GM19397 (cell line): ENCODE data around the gene CACTIN.
"Not testable (repeated sequence)": the region's sequence is repeated elsewhere in the genome, so short reads cannot be mapped to it uniquely, and the experiment has no call there.

ENCODE experiments used
- ATAC-seq: cut with Tn5 transposase; IDR thresholded peaks from one replicate; pipeline ENCODE4 v1.9.1; 2021; ENCODE audit warnings: mild to moderate bottlenecking, moderate library complexity; ENCODE audit not compliant: unreplicated experiment

The CACTIN gene

GRCh38 chr19:3626473-3627350, at the start of gene CACTIN:
Gene CACTIN, minus strand, starts transcription at chr19:3626790. Its CDS starts 28 bp downstream, at chr19:3626762.
- ATAC-seq = peak; percentile 82

DNA sequence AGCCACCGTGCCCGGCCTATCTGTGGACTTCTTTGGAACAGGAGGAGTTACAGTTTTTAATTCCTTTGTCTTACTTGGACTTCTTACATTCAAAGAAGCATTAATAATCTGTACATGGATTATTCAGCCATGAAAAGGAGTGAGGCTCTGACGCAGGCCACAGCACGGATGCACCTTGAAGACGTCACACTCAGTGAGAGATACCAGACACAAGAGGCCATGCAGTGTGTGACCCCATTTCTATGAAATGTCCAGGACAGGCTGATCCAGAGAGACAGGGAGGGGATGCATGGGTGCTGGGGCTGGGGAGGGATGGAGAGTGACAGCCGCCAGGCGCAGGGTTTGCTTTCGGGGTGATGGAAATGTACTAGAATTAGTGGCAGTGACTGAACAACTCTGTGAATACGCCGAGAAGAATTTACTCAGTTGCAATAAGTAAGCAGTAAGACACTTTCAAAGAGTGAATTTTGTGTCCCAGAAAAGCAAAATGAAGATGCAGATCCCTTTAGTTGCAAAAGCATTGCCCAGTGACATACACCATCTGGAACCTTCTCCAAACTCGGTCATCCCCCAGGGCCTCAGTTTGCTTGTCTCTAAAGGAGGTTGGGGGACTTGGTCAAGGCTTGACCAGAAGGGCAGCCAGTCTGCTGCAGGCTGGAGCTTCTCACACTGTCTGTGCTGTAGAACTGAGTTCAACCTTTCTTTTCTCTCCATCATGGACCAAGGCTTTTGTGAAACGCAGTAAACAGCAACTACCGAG, 48.4 kb upstream of the CACTIN start:
- ATAC-seq = no peak

- no peak for ATAC-seq
These were observed 47.2 kb upstream of the CACTIN start for GRCh38 chr19:3673506-3674439.

- no peak for ATAC-seq
These were observed 46.4 kb upstream of the CACTIN start for GRCh38 chr19:3672993-3673392.

- no peak for ATAC-seq
These were observed 46.0 kb upstream of the CACTIN start for GRCh38 chr19:3672575-3672948.

DNA sequence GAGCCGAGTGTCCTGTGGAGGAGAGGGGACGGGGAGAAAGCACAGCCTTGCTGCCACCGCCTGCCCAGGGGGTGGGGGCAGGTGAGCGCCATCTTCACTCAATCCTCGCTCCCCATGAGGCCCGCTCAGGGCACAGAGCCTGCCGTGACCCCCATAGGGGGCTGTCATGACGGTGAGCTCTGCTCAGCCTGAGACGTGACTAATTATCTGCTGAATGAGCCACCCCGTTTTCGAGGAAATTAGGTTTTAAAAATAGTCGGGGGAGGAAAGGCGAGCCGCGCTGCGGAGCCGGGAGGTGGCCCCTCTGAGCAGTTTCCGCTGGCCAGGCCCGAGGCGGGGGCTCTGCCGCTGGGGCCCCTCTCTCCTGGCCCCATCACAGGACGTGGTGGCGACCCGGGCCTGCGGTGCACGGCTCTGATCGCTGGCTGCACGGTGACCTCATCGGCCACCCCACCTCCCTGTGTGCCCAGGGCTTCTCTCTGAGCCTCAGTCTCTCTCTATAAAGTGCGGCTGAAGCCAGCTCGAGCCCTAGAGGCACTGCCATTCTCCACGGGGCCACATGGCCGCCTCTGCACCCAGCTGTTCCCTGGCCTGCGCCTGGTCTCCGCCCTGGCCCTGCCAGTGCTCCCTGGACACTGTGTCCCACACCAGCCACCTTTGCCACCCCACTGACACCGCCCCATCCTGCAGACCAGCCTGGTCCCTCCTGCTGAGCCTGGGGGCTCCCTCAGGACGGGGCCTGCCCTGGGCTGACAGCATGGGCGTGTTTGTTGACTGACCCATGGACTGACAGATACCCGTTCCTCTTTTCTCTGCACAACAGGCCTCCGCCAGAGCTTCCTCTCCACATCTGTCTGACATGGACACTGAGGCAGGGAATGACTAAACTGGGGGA, 45.3 kb upstream of the CACTIN start:
- no peak for ATAC-seq

- no peak for ATAC-seq
These were observed 44.4 kb upstream of the CACTIN start for GRCh38 chr19:3670796-3671679.

- no peak for ATAC-seq
These were observed 43.6 kb upstream of the CACTIN start for GRCh38 chr19:3669947-3670795.

DNA sequence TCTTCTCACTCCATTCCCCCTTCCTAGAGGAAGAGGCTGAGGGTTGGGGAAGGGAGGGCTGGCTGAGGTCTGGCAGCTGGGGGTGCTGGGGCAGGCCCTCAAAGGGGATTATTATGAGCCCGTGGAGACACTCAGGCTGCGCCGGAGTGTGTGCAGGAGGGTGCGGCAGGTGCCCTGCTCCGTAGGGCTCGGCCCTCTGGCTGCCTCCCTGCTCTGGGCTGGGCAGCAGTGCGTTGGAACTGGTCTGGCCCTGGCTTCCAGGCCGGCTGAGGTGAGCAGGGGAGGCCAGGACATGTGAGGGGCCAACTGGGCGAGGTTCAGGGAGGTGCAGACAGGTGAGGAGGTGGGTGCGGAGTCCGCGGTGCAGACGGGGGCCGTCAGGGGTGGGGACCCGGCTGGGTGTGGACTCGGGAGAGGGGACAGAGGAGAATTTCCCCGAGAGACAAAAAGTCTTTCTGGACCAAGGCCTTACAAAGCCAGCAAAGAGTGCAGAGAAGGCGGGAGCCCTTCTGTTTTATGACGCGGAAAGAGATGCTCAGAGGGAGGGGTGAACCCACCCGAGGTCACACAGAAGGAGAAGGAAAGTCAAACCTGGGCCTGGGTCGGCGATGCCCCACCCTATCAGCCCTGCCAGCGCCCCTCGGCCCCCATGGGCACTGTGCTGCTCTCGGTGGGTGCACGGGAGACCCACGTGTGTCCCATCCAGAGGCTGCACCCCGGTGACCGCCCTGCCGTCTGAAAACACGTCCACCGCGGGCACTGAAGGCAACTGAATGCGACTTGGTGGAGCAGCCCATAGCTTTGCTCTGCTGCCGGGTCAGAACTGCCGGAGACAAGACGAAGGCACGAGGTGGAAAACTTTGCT, 42.7 kb upstream of the CACTIN start:
- no peak for ATAC-seq

DNA sequence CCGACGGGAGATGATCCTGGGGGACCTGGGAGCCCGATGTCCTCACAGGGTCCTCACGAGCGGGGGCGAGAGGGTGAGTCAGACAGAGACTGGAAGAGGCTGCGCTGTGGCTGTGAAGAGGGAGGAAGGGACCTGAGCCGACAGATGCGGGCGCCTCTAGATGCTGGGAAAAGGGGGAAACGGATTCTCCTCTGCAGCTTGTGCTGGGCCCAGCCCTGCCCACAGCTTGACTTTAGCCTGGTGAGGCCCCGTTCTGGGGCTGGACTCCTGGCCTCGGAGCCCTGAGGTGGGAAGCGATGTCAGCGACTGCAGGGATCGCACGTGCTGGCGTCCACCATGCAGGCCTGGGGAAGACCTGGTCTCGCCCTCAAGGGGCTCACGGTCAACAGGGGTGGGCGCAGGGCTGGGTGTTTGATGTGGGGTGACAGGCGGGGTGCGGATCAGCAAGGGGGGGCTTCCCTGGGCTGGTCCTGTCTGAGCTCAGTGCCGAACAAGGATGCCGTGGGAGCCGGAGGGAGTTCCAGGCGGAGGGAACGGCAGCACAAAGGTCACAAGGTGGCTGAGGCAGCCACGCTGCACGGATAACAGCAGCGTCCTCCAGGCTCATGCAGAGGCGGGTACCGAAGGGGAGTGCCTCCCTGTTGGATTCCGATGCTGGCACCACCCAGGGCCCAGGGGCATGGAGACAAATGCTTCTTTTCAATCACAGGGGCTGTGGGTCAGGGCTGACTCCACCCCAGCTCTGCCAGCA, 41.9 kb upstream of the CACTIN start:
- no peak for ATAC-seq

DNA sequence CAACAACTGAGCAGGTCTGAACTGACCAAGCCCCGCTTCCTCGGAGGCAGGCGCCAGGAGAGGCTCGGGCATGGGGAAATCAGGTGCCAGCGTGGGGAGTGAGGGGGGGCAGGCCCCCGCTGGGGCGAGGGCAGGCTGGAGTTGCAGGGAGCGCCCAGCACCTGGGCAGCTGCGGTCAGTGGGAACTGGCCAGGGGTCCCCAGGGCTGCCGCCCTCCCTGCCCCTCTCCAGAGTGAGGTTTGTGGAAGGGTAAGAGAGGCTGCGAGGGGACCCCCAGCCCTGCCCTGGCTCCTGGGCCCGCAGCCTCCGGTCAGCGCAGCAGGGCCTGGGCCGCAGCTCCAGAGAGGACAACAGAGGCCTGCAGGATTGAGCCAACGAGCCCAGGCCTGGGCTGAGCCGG, 41.2 kb upstream of the CACTIN start:
- no peak for ATAC-seq

GRCh38 chr19:3667037-3667638, 40.5 kb upstream of the CACTIN start:
- no peak for ATAC-seq

GRCh38 chr19:3666545-3666856, 39.9 kb upstream of the CACTIN start:
- ATAC-seq = not testable (repeated sequence)

GRCh38 chr19:3665681-3666544, 39.3 kb upstream of the CACTIN start:
- ATAC-seq = no peak
